ENCODE results near the gene TSHZ2.

Gene TSHZ2

DNA sequence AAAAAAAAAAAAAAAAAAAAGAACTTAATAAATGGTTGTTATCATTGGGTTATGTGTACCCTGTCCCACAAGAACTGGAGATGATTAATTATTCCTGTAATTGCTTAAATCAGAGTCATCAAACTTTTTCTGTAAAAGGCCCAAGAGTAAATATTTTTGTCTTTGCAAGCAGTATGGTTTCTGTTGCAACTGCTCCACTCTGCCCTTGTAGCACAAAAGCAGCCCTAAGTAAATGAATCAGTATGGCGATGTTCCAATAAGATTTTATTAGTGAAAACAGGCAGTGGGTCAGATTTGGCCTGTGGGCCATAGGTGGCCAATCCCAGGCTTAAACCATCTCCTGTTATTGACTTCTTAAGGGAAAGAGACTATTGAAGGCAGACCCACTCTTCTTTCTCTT lies 252.7 kb downstream of the TSHZ2 start:
- TF ChIP-seq FOXP2 (optimal IDR thresholded peaks at IDR 0.05; ENCODE audit: borderline replicate concordance, extremely low read depth, extremely low read length, insufficient read depth) (no peak), REST (IDR thresholded peaks at IDR 0.05; ENCODE audit: insufficient read depth in 1 of 2, low read depth in 2 of 2, low read length in 2 of 2) (no peak), SIN3A (IDR thresholded peaks at IDR 0.05; ENCODE audit: borderline replicate concordance, insufficient read depth, low read length) (no peak), POLR2AphosphoS5 (IDR thresholded peaks at IDR 0.05; ENCODE audit: low read depth, low read length) (no peak), TAF1 (IDR thresholded peaks at IDR 0.05; ENCODE audit: borderline replicate concordance, insufficient read depth, low read length) (no peak)

DNA sequence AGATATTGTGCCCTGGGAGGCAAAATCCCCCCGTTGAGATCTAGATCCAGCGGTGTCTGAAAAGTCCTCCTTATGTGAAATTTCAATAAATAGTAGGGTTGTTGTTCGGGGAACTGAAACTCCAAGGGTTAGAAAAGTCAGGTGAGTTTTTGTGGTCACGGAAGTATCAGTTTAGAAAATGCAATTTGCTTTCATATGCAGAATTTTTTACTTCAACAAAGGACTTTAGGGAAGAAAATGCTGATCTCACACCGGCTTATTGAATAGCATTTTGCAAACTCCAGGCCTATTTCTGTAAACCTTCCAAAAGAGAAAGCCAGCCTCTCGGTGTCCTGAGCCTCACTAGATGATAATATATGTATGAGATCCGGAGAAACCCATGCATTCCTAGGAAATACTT lies 254.7 kb downstream of the TSHZ2 start:
- TF ChIP-seq SIN3A (IDR thresholded peaks at IDR 0.05; ENCODE audit: borderline replicate concordance, insufficient read depth, low read length): no peak
- no peak for TF ChIP-seq FOXP2 (optimal IDR thresholded peaks at IDR 0.05; ENCODE audit: borderline replicate concordance, extremely low read depth, extremely low read length, insufficient read depth)
- TF ChIP-seq TAF1 (IDR thresholded peaks at IDR 0.05; ENCODE audit: borderline replicate concordance, insufficient read depth, low read length): no peak
- TF ChIP-seq POLR2AphosphoS5 (IDR thresholded peaks at IDR 0.05; ENCODE audit: low read depth, low read length): no peak
- no peak for TF ChIP-seq REST (IDR thresholded peaks at IDR 0.05; ENCODE audit: insufficient read depth in 1 of 2, low read depth in 2 of 2, low read length in 2 of 2)

DNA sequence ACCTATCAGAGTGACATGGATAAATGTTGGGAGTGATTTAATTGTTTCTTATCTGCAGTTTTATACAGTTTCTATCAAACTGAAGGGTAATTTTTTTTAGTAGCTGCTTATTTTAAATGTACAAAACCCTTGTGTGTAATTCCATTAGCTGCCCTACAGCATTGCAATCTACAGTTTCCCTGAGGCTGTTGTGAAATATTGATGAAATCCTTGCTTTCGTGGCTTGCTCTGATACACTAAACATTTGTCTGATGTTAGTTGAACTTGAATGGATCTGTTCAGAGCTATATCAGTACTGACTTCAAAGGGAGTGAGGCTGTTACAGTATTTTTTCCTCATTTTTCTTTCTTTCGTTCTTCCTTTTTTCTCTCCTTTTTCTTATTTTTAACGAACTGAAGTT lies 255.4 kb downstream of the TSHZ2 start:
- TF ChIP-seq FOXP2 (optimal IDR thresholded peaks at IDR 0.05; ENCODE audit: borderline replicate concordance, extremely low read depth, extremely low read length, insufficient read depth): no peak
- TF ChIP-seq SIN3A (IDR thresholded peaks at IDR 0.05; ENCODE audit: borderline replicate concordance, insufficient read depth, low read length): no peak
- no peak for TF ChIP-seq TAF1 (IDR thresholded peaks at IDR 0.05; ENCODE audit: borderline replicate concordance, insufficient read depth, low read length)

- TF ChIP-seq REST (IDR thresholded peaks at IDR 0.05; ENCODE audit: insufficient read depth in 1 of 2, low read depth in 2 of 2, low read length in 2 of 2) (no peak), TAF1 (IDR thresholded peaks at IDR 0.05; ENCODE audit: borderline replicate concordance, insufficient read depth, low read length) (no peak)
Measured at GRCh38 chr20:53231061-53231460, 258.9 kb downstream of the TSHZ2 start.

GRCh38 chr20:53237461-53237860 lies 265.3 kb downstream of the TSHZ2 start:
- TF ChIP-seq SIN3A (IDR thresholded peaks at IDR 0.05; ENCODE audit: borderline replicate concordance, insufficient read depth, low read length) (no peak), FOXP2 (optimal IDR thresholded peaks at IDR 0.05; ENCODE audit: borderline replicate concordance, extremely low read depth, extremely low read length, insufficient read depth) (no peak), POLR2AphosphoS5 (IDR thresholded peaks at IDR 0.05; ENCODE audit: low read depth, low read length) (no peak), TAF1 (IDR thresholded peaks at IDR 0.05; ENCODE audit: borderline replicate concordance, insufficient read depth, low read length) (no peak), REST (IDR thresholded peaks at IDR 0.05; ENCODE audit: insufficient read depth in 1 of 2, low read depth in 2 of 2, low read length in 2 of 2) (no peak)

Measured in PFSK-1 (cell line).